ENCODE measurements around the gene ZNF837.

ZNF837 gene

DNA sequence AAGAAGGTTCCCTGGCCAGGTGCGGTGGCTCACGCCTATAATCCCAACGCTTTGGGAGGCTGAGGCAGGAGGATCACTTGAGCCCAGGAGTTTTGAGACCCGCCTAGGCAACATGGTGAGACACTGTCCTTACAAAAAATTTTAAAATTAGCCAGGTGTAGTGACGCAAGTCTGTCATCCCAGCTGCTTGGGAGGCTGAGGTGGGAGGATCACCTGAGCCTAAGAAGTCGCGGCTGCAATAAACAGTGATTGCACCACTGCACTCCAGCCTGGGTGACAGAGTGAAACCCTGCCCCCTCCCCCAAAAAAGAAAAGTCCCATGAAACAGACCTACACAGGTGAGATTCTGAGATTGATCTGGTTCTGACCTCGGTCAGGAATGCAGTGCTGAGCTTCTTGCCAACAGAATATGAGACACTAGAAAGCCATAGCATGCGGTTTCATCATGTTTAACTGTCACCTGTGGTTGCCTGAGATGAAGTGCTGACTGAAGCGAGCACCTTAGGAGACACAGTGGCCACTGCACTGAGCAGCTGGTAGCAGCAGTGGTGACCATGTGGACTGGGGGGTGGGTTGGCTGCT, 25.5 kb downstream of the ZNF837 start:
- no peak overlapping the region for H2BK15ac ChIP-seq (ENCODE audit: low read length)
- H3K27ac ChIP-seq (replicated peaks; ENCODE audit: low read length), result no peak overlapping the region
- no peak overlapping the region for H4K91ac ChIP-seq (ENCODE audit: low read depth, low read length, poor library complexity)
- no peak overlapping the region for H3K14ac ChIP-seq (ENCODE audit: low read length)
- H3K4me1 ChIP-seq (ENCODE audit: control insufficient read depth in 2 of 2, insufficient read depth in 1 of 2, low read depth in 1 of 2, low read length in 2 of 2), result no peaks in the 10 kb centered on the region
- no peaks in the 10 kb centered on the region for H3K27me3 ChIP-seq (ENCODE audit: control insufficient read depth in 3 of 3, insufficient read depth in 3 of 3, low read depth in 1 of 3, low read length in 3 of 3)
- H4K8ac ChIP-seq (ENCODE audit: low read depth, low read length), result peak overlapping the region; percentile 82
- peaks cover 7 to 24% of the 10 kb centered on the region in 2 donors for H3K36me3 ChIP-seq (replicated peaks in 1 of 2; ENCODE audit: control insufficient read depth in 2 of 2, insufficient read depth in 2 of 2, low read length in 2 of 2)
- no peak overlapping the region for H3K4me3 ChIP-seq (ENCODE audit: low read length in 2 of 2)
- no peak for DNase-seq (ENCODE audit: low spot score)
- H2AFZ ChIP-seq (ENCODE audit: low read length), result no peak overlapping the region
- H3K9ac ChIP-seq (ENCODE audit: low read depth, low read length, poor library complexity), result no peak overlapping the region
- WGBS, 2 donors (ENCODE audit: extremely low coverage in 2 of 2, insufficient read length in 2 of 2, insufficient replicate concordance in 1 of 2), result no CpG with 5 or more reads among the region's 10 CpGs
- no peak overlapping the region for H2BK12ac ChIP-seq (ENCODE audit: low read length)
- H3K18ac ChIP-seq (ENCODE audit: low read length), result no peak overlapping the region
- H2BK120ac ChIP-seq (ENCODE audit: low read depth, low read length), result no peak overlapping the region
- H3K4me2 ChIP-seq (ENCODE audit: insufficient read depth, low read length, poor library complexity, severe bottlenecking), result no peak overlapping the region
- H2BK5ac ChIP-seq (ENCODE audit: low read length), result no peak overlapping the region
- no peak overlapping the region for H3K4ac ChIP-seq (ENCODE audit: low read length)
- H2AK5ac ChIP-seq (ENCODE audit: low read depth, low read length), result no peak overlapping the region
- no peak overlapping the region for H3K23ac ChIP-seq (ENCODE audit: low read depth, low read length, poor library complexity)
- H3K79me1 ChIP-seq (ENCODE audit: low read depth, low read length), result peaks cover 8% of the 10 kb centered on the region
- H3K9me3 ChIP-seq (replicated peaks in 1 of 2; ENCODE audit: control insufficient read depth in 2 of 2, insufficient read depth in 1 of 2, low read depth in 1 of 2, low read length in 2 of 2), result no peaks in the 10 kb centered on the region

DNA sequence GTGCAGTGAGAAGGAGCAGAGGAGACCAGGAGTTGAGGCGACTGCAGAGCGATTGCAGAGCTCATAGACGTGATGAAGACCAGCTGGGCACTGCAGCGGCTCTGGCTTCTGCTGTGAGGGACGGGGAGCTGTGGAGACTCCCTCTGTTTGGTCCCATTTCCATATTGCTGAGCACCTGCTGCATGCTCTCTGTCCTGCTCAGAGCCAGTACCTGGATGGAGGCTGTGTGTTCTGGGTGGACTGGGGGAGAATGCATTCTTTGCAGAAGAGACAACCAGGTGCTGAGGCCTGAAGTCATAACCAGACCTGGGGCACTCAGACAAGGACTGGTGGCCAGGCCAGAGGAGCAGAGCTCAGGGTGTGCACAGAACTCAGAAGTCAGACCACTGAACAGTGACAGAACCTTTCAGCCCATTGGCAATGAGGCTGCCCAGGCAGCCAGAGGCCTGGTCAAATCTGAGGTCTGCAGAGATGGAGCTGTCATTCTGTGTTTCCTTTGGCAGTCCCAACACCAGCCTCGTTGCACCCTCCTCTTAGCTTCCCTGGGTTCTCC, 26.3 kb downstream of the ZNF837 start:
- H3K36me3 ChIP-seq (replicated peaks in 1 of 2; ENCODE audit: control insufficient read depth in 2 of 2, insufficient read depth in 2 of 2, low read length in 2 of 2), result peaks cover 7 to 24% of the 10 kb centered on the region in 2 donors
- peak overlapping the region; percentile 37 for H3K9ac ChIP-seq (ENCODE audit: low read depth, low read length, poor library complexity)
- no peak overlapping the region for H2BK5ac ChIP-seq (ENCODE audit: low read length)
- H3K79me1 ChIP-seq (ENCODE audit: low read depth, low read length), result peaks cover 8% of the 10 kb centered on the region
- H4K91ac ChIP-seq (ENCODE audit: low read depth, low read length, poor library complexity), result no peak overlapping the region
- no peaks in the 10 kb centered on the region for H3K4me1 ChIP-seq (ENCODE audit: control insufficient read depth in 2 of 2, insufficient read depth in 1 of 2, low read depth in 1 of 2, low read length in 2 of 2)
- H3K4ac ChIP-seq (ENCODE audit: low read length), result no peak overlapping the region
- H4K8ac ChIP-seq (ENCODE audit: low read depth, low read length), result no peak overlapping the region
- no peak overlapping the region for H3K14ac ChIP-seq (ENCODE audit: low read length)
- no peak overlapping the region for H2AK5ac ChIP-seq (ENCODE audit: low read depth, low read length)
- H3K4me2 ChIP-seq (ENCODE audit: insufficient read depth, low read length, poor library complexity, severe bottlenecking), result no peak overlapping the region
- H2BK120ac ChIP-seq (ENCODE audit: low read depth, low read length), result no peak overlapping the region
- no peak overlapping the region for H3K27ac ChIP-seq (replicated peaks; ENCODE audit: low read length)
- DNase-seq (ENCODE audit: low spot score), result no peak
- H3K9me3 ChIP-seq (replicated peaks in 1 of 2; ENCODE audit: control insufficient read depth in 2 of 2, insufficient read depth in 1 of 2, low read depth in 1 of 2, low read length in 2 of 2), result no peaks in the 10 kb centered on the region
- no peak overlapping the region for H2BK15ac ChIP-seq (ENCODE audit: low read length)
- H3K27me3 ChIP-seq (ENCODE audit: control insufficient read depth in 3 of 3, insufficient read depth in 3 of 3, low read depth in 1 of 3, low read length in 3 of 3), result no peaks in the 10 kb centered on the region
- H2BK12ac ChIP-seq (ENCODE audit: low read length), result no peak overlapping the region
- H2AFZ ChIP-seq (ENCODE audit: low read length), result no peak overlapping the region
- no peak overlapping the region for H3K4me3 ChIP-seq (ENCODE audit: low read length in 2 of 2)
- no CpG with 5 or more reads among the region's 6 CpGs for WGBS, 2 donors (ENCODE audit: extremely low coverage in 2 of 2, insufficient read length in 2 of 2, insufficient replicate concordance in 1 of 2)
- H3K18ac ChIP-seq (ENCODE audit: low read length), result no peak overlapping the region
- H3K23ac ChIP-seq (ENCODE audit: low read depth, low read length, poor library complexity), result no peak overlapping the region

GRCh38 chr19:58353717-58354477, 26.9 kb downstream of the ZNF837 start:
- Histone ChIP-seq H3K18ac (ENCODE audit: low read length) (no peak overlapping the region), H4K91ac (ENCODE audit: low read depth, low read length, poor library complexity) (no peak overlapping the region), H2BK5ac (ENCODE audit: low read length) (peak overlapping the region; percentile 77), H2BK12ac (ENCODE audit: low read length) (no peak overlapping the region), H3K14ac (ENCODE audit: low read length) (no peak overlapping the region), H3K4me3 (ENCODE audit: low read length in 2 of 2) (no peak overlapping the region), H2AK5ac (ENCODE audit: low read depth, low read length) (peak overlapping the region; percentile 65), H4K8ac (ENCODE audit: low read depth, low read length) (no peak overlapping the region), H3K36me3 (replicated peaks in 1 of 2; ENCODE audit: control insufficient read depth in 2 of 2, insufficient read depth in 2 of 2, low read length in 2 of 2) (peaks cover 7 to 24% of the 10 kb centered on the region in 2 donors), H3K4me2 (ENCODE audit: insufficient read depth, low read length, poor library complexity, severe bottlenecking) (no peak overlapping the region), H2BK120ac (ENCODE audit: low read depth, low read length) (no peak overlapping the region), H2AFZ (ENCODE audit: low read length) (no peak overlapping the region), H3K9ac (ENCODE audit: low read depth, low read length, poor library complexity) (no peak overlapping the region), H3K4ac (ENCODE audit: low read length) (no peak overlapping the region), H3K23ac (ENCODE audit: low read depth, low read length, poor library complexity) (no peak overlapping the region), H3K27me3 (ENCODE audit: control insufficient read depth in 3 of 3, insufficient read depth in 3 of 3, low read depth in 1 of 3, low read length in 3 of 3) (no peaks in the 10 kb centered on the region), H3K27ac (replicated peaks; ENCODE audit: low read length) (no peak overlapping the region), H3K79me1 (ENCODE audit: low read depth, low read length) (peaks cover 8% of the 10 kb centered on the region), H2BK15ac (ENCODE audit: low read length) (no peak overlapping the region), H3K9me3 (replicated peaks in 1 of 2; ENCODE audit: control insufficient read depth in 2 of 2, insufficient read depth in 1 of 2, low read depth in 1 of 2, low read length in 2 of 2) (no peaks in the 10 kb centered on the region), H3K4me1 (ENCODE audit: control insufficient read depth in 2 of 2, insufficient read depth in 1 of 2, low read depth in 1 of 2, low read length in 2 of 2) (no peaks in the 10 kb centered on the region)
- DNase-seq (ENCODE audit: low spot score), result no peak
- whole genome bisulfite sequencing, 2 donors (ENCODE audit: extremely low coverage in 2 of 2, insufficient read length in 2 of 2, insufficient replicate concordance in 1 of 2), result no CpG with 5 or more reads among the region's 15 CpGs

All from neuronal stem cell (in vitro differentiated cells).